ENCODE measurements around the gene MAGEA9B.

- TF ChIP-seq FOXA1 (IDR thresholded peaks at IDR 0.05) (no peak), SUZ12 (IDR thresholded peaks at IDR 0.05) (no peak), HDGF (IDR thresholded peaks at IDR 0.05; ENCODE audit: borderline replicate concordance) (no peak), LEF1 (IDR thresholded peaks at IDR 0.05; ENCODE audit: borderline replicate concordance) (no peak), FOXK2 (IDR thresholded peaks at IDR 0.05) (no peak), FOXM1 (IDR thresholded peaks at IDR 0.05; ENCODE audit: borderline replicate concordance) (no peak), ELF4 (IDR thresholded peaks at IDR 0.05) (no peak), SP1 (IDR thresholded peaks at IDR 0.05) (no peak), NFRKB (IDR thresholded peaks at IDR 0.05) (no peak), TARDBP (IDR thresholded peaks at IDR 0.05) (no peak)
Measured at GRCh38 chrX:149541521-149542047, 45.7 kb downstream of the MAGEA9B start.
